Breast epithelium (tissue), 4 donors: Measurements from ENCODE around the gene ENAH. TPM values are rescaled to one million over a fixed set of nuclear protein-coding genes. Genes with fewer than 3 reads are reported as not detected.

Experiments
- DNase-seq, 2 donors: peaks; one replicate each; pipeline ENCODE4 v3.0.0-alpha.2; 2019; ENCODE audit warnings: low spot score in 2 of 2
- H3K27ac ChIP-seq, 2 donors: fragments of 200-600 bp; sonication (generic) in 1 of 2; one replicate each; pipeline ENCODE4 v1.5.1; 2016 to 2019; ENCODE audit warnings: mild to moderate bottlenecking in 1 of 2
- H3K27me3 ChIP-seq, 2 donors: fragments of 200-600 bp; sonication (generic) in 1 of 2; one replicate each; pipeline versions ENCODE4 v1.5.1 to v1.6.0; 2017 to 2019; ENCODE audit warnings: control low read depth in 1 of 2, mild to moderate bottlenecking in 1 of 2
- H3K36me3 ChIP-seq: fragments of 200-600 bp; one replicate; pipeline ENCODE4 v1.5.1; 2019
- H3K4me1 ChIP-seq, 2 donors: fragments of 200-600 bp; sonication (generic); one replicate each; pipeline ENCODE4 v1.5.1; 2016 to 2019; ENCODE audit warnings: control low read depth in 1 of 2
- H3K4me3 ChIP-seq, 3 donors: fragments of 200-600 bp; sonication (generic); 1 replicate in 2 of 3; 2 replicates in 1 of 3; pipeline ENCODE4 v1.5.1; 2016 to 2019; ENCODE audit warnings: mild to moderate bottlenecking in 3 of 3, moderate library complexity in 2 of 3
- H3K9me3 ChIP-seq, 2 donors: fragments of 200-600 bp; sonication (generic) in 1 of 2; one replicate each; pipeline ENCODE4 v1.5.1; 2016 to 2019; ENCODE audit warnings: control low read depth in 1 of 2
- POLR2A ChIP-seq: fragments of 450-650 bp; IDR thresholded peaks from one replicate; pipeline ENCODE4 v1.6.1; 2016; ENCODE audit warnings: antibody characterized with exemption, mild to moderate bottlenecking, moderate library complexity
- POLR2AphosphoS5 ChIP-seq, 3 donors: sonication (generic); formaldehyde crosslinking; IDR thresholded peaks; one replicate each; pipeline ENCODE4 v1.6.1; 2017; ENCODE audit warnings: antibody characterized with exemption in 3 of 3
- intact Hi-C: fragments of 100-400 bp; cut with DNase I; formaldehyde crosslinking; loops from one replicate; pipeline ENCODE4 v1.15.1; 2023; ENCODE audit warnings: low total_unique reads
- total RNA-seq, 3 donors: library from RNA; depleted of rRNA; stranded (reverse); fragments of >200 nt; gene quantifications; one replicate each; pipeline ENCODE4 v1.1.0, GENCODE V29; 2016
- TF ChIP-seq, protein P1 (sequence below), 3 donors: fragments of 450-650 bp; IDR thresholded peaks; one replicate each; pipeline ENCODE4 v1.5.1; 2016 to 2017; ENCODE audit warnings: antibody characterized with exemption in 3 of 3, mild to moderate bottlenecking in 3 of 3, moderate library complexity in 3 of 3

Gene ENAH
- total RNA-seq, 3 donors from 2014 or later = 36.2 to 62.9 (median 48.2) TPM

GRCh38 chr1:225448146-225448805, 204.6 kb downstream of the ENAH start:
- no peaks in the 10 kb centered on the region for H3K9me3 ChIP-seq
- H3K4me1 ChIP-seq = peaks cover 5 to 8% of the 10 kb centered on the region in 2 donors
- H3K27me3 ChIP-seq = no peaks in the 10 kb centered on the region
- H3K4me3 ChIP-seq = peak overlapping the region in 1 of 3 donors; percentile 22
- no peak for DNase-seq
- intact Hi-C loops = loop anchor here (5.0 kb wide), 1 partner anchor 381 kb away; no protein-coding TSS in a partner anchor
- peak overlapping the region in 1 of 2 donors; percentile 54 for H3K27ac ChIP-seq
- H3K36me3 ChIP-seq = no peaks in the 10 kb centered on the region
- TF ChIP-seq, protein P1, sequence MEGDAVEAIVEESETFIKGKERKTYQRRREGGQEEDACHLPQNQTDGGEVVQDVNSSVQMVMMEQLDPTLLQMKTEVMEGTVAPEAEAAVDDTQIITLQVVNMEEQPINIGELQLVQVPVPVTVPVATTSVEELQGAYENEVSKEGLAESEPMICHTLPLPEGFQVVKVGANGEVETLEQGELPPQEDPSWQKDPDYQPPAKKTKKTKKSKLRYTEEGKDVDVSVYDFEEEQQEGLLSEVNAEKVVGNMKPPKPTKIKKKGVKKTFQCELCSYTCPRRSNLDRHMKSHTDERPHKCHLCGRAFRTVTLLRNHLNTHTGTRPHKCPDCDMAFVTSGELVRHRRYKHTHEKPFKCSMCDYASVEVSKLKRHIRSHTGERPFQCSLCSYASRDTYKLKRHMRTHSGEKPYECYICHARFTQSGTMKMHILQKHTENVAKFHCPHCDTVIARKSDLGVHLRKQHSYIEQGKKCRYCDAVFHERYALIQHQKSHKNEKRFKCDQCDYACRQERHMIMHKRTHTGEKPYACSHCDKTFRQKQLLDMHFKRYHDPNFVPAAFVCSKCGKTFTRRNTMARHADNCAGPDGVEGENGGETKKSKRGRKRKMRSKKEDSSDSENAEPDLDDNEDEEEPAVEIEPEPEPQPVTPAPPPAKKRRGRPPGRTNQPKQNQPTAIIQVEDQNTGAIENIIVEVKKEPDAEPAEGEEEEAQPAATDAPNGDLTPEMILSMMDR (IDR thresholded peaks at IDR 0.05) = no peak
- TF ChIP-seq POLR2AphosphoS5 (IDR thresholded peaks at IDR 0.05) = no peak

- DNase-seq = no peak
- intact Hi-C loops = loop anchor here (5.0 kb wide), 1 partner anchor 380 kb away; no protein-coding TSS in a partner anchor
- TF ChIP-seq POLR2AphosphoS5 (IDR thresholded peaks at IDR 0.05) = peak in 1 of 3 donors; percentile 22
- TF ChIP-seq, protein P1 (IDR thresholded peaks at IDR 0.05) = no peak
- Histone ChIP-seq H3K27ac (peak overlapping the region in 1 of 2 donors; percentile 54), H3K4me3 (peak overlapping the region in 1 of 3 donors; percentile 22), H3K4me1 (peaks cover 5 to 8% of the 10 kb centered on the region in 2 donors), H3K36me3 (no peaks in the 10 kb centered on the region), H3K9me3 (no peaks in the 10 kb centered on the region), H3K27me3 (no peaks in the 10 kb centered on the region)
These were observed 205.3 kb downstream of the ENAH start for GRCh38 chr1:225447650-225448089.

- Histone ChIP-seq H3K9me3 (no peaks in the 10 kb centered on the region), H3K36me3 (no peaks in the 10 kb centered on the region), H3K27ac (peak overlapping the region; percentile 57 to 78), H3K4me3 (no peak overlapping the region), H3K4me1 (peaks cover 5 to 8% of the 10 kb centered on the region in 2 donors), H3K27me3 (no peaks in the 10 kb centered on the region)
- intact Hi-C loops = loop anchor here (5.0 kb wide), 1 partner anchor 380 kb away; no protein-coding TSS in a partner anchor
- TF ChIP-seq, protein P1 (IDR thresholded peaks at IDR 0.05) = no peak
- TF ChIP-seq POLR2AphosphoS5 (IDR thresholded peaks at IDR 0.05) (no peak), POLR2A (no peak)
- no peak for DNase-seq
These were observed 205.8 kb downstream of the ENAH start for GRCh38 chr1:225446981-225447615.

DNA sequence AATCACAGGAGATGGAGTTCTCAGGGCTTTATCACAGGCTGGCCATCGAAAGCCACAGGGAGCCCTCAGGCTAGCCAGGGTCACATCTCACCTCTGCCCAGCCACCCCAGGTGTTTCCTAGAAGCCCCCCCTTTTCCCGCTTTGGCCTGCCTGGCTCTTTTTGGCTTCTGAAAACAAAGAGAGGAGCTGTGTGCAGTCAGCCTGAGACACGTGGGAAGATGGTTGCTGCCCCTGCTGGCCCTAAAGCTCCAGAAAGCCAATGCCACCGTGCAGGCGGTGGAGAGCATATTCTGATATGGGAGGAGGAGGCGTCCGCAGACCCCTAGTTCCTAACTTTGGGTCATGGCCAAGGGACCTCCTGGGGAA, 206.3 kb downstream of the ENAH start:
- peaks cover 5 to 8% of the 10 kb centered on the region in 2 donors for H3K4me1 ChIP-seq
- no peak for DNase-seq
- TF ChIP-seq POLR2A = no peak
- TF ChIP-seq, protein P1 (IDR thresholded peaks at IDR 0.05) = no peak

More for the DNA sequence above, 206.3 kb downstream of the ENAH start:
- Histone ChIP-seq H3K9me3 (no peaks in the 10 kb centered on the region), H3K27me3 (no peaks in the 10 kb centered on the region), H3K4me3 (no peak overlapping the region), H3K36me3 (no peaks in the 10 kb centered on the region), H3K27ac (peak overlapping the region; percentile 57 to 78)
- intact Hi-C loops = loop anchor here (5.0 kb wide), 1 partner anchor 379 kb away; no protein-coding TSS in a partner anchor
